Activated CD4-positive, alpha-beta memory T cell treated with anti-CD3 and anti-CD28 coated beads, Interleukin-2, amount 10 ng/mL, durations not matched to agents 7 days and 5 days (primary cell): ENCODE results near the gene COL4A3. TPM values are rescaled to one million over a fixed set of nuclear protein-coding genes. Genes with fewer than 3 reads are reported as not detected.
"Not testable (repeated sequence)": the region's sequence is repeated elsewhere in the genome, so short reads cannot be mapped to it uniquely, and the experiment has no call there.

Experiments used
- CTCF ChIA-PET: fragments of 350-600 bp; sonication (Branson Sonifier 250); formaldehyde crosslinking; loops from one replicate; lab custom pipeline; 2021; ENCODE audit warnings: antibody characterized with exemption, inconsistent platforms; lab: Charles Lee
- POLR2A ChIA-PET: fragments of 350-600 bp; sonication (Branson Sonifier 250); formaldehyde crosslinking; loops from one replicate; lab custom pipeline; 2021; ENCODE audit warnings: antibody characterized with exemption; lab: Charles Lee
- DNase-seq: peaks from one replicate; pipeline ENCODE4 v3.0.0-alpha.2; 2020
- H3K27ac Mint-ChIP-seq: one replicate; pipeline ENCODE4 v1.8.0; 2021; ENCODE audit warnings: mild to moderate bottlenecking, mixed read lengths
- H3K27me3 Mint-ChIP-seq: one replicate; pipeline ENCODE4 v1.8.0; 2021; ENCODE audit warnings: mixed read lengths
- H3K36me3 Mint-ChIP-seq: one replicate; pipeline ENCODE4 v1.8.0; 2021; ENCODE audit warnings: low read depth, mixed read lengths
- H3K4me1 Mint-ChIP-seq: one replicate; pipeline ENCODE4 v1.8.0; 2021; ENCODE audit warnings: mixed read lengths
- H3K4me3 Mint-ChIP-seq: one replicate; pipeline ENCODE4 v1.8.0; 2021; ENCODE audit warnings: mild to moderate bottlenecking, mixed read lengths
- H3K9me3 Mint-ChIP-seq: one replicate; pipeline ENCODE4 v1.8.0; 2021; ENCODE audit warnings: mixed read lengths
- total RNA-seq, 2 experiments: library from RNA; stranded (reverse); gene quantifications; one replicate each; pipeline ENCODE4 v1.2.3, GENCODE V29; 2021

The COL4A3 gene
- total RNA-seq, 2 experiments from 2014 or later: 0.13 TPM; not detected in 1

DNA sequence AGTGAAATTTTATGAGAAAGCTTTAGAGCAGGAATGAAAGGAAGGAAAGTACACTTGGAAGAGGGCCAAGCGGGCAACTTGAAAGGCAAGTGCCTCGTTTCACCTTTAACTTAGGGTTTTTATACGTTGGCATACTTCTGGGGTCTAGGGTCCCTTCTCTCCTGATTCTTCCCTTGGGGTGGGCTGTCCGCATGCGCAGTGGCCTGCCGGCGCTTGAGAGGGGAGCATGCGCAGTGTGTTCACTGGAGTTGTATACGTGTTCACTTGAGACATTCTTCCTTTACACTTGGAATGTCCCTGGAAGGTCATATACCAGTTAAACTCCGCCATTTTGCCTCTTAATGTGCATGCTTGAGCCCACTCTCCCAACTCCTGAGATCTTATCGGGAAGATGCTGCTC is 7.4 kb downstream of the COL4A3 start:
- POLR2A ChIA-PET: interaction anchor here (1.0 kb wide), 1 partner anchor 15 kb away, joined by 4 read pairs; no protein-coding TSS in a partner anchor
- H3K9me3 Mint-ChIP-seq, H3K27ac Mint-ChIP-seq, DNase-seq, H3K36me3 Mint-ChIP-seq, CTCF ChIA-PET, H3K4me1 Mint-ChIP-seq, H3K4me3 Mint-ChIP-seq: not testable (repeated sequence)
- H3K27me3 Mint-ChIP-seq: peaks cover 17% of the 10 kb centered on the region

- Mint-ChIP-seq H3K4me3 (no peak overlapping the region), H3K27me3 (peaks cover 3% of the 10 kb centered on the region), H3K36me3 (no peaks in the 10 kb centered on the region), H3K4me1 (no peaks in the 10 kb centered on the region), H3K9me3 (no peaks in the 10 kb centered on the region), H3K27ac (no peak overlapping the region)
- ChIA-PET POLR2A (no interaction called here), CTCF (no interaction called here)
- DNase-seq: no peak
These were observed 13.3 kb downstream of the COL4A3 start for GRCh38 chr2:227177592-227178336.

- Mint-ChIP-seq H3K9me3 (no peaks in the 10 kb centered on the region), H3K4me1 (no peaks in the 10 kb centered on the region), H3K4me3 (no peak overlapping the region), H3K27ac (no peak overlapping the region), H3K27me3 (peaks cover 4% of the 10 kb centered on the region), H3K36me3 (no peaks in the 10 kb centered on the region)
- ChIA-PET CTCF (no interaction called here), POLR2A (no interaction called here)
- DNase-seq: no peak
These were observed 15.7 kb downstream of the COL4A3 start for GRCh38 chr2:227179988-227180685.

- peaks cover 4% of the 10 kb centered on the region for H3K27me3 Mint-ChIP-seq
- no peaks in the 10 kb centered on the region for H3K36me3 Mint-ChIP-seq
- ChIA-PET CTCF (no interaction called here), POLR2A (no interaction called here)
- DNase-seq: no peak
- no peak overlapping the region for H3K27ac Mint-ChIP-seq
- H3K9me3 Mint-ChIP-seq: no peaks in the 10 kb centered on the region
- no peak overlapping the region for H3K4me3 Mint-ChIP-seq
- no peaks in the 10 kb centered on the region for H3K4me1 Mint-ChIP-seq
These were observed 16.3 kb downstream of the COL4A3 start for GRCh38 chr2:227180770-227181169.

DNA sequence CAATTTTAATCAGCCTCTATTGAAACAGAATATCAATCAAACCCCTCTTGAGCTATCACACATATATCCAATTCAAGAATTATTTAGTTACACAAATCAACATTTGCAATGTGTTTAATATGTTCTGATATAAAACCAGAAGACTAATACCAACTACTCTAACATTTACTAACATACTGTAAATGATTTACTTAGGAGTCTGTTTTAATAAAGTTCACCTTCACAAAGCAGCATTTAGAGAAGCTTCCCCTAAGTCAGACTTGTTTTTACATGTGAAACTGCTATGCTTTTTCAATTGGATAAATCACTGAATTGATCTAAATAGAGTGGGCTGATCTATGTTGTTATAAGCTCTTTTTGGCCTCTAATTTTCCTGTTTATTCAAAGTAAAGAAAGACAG is 18.3 kb downstream of the COL4A3 start:
- CTCF ChIA-PET: no interaction called here
- POLR2A ChIA-PET: no interaction called here
- H3K27ac Mint-ChIP-seq: no peak overlapping the region
- H3K4me1 Mint-ChIP-seq: no peaks in the 10 kb centered on the region
- H3K9me3 Mint-ChIP-seq: no peaks in the 10 kb centered on the region
- H3K36me3 Mint-ChIP-seq: no peaks in the 10 kb centered on the region
- H3K27me3 Mint-ChIP-seq: peaks cover 11% of the 10 kb centered on the region
- no peak overlapping the region for H3K4me3 Mint-ChIP-seq
- DNase-seq: no peak

DNA sequence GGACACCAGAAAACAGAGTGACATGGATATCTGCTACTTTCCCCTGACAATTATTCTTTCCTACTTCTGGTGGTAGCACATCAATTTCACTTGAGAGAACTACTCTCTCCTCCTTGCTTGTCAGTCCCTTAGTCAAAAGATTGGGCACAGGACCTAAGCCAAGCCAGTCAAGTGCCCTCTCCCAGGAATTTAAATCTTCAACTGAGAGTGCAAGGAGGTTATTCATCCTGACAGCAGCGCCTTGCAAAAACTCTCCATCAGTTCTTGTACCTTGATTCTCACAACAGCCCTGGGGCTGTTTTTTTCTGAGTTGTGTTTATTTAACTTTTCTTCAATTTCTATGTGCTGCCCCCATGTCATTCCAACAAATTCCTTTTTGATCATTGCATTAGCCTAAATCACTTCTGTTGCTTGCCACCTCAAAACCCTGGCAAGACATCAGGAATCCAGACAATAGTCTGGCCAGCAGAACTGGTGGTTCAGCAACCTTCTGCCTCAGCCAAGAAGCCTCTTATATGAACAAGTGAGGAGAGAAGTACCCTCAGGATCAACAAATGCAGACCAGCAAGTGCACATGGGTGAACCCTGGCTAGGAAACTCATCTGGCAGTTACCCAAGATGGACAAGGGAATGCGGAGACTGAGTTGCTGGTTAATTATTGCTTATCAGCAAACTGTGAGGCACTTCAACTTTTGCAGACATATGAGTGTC is 19.4 kb downstream of the COL4A3 start:
- POLR2A ChIA-PET: no interaction called here
- no peak for DNase-seq
- Mint-ChIP-seq H3K4me3 (no peak overlapping the region), H3K27ac (no peak overlapping the region), H3K4me1 (no peaks in the 10 kb centered on the region), H3K27me3 (peaks cover 12% of the 10 kb centered on the region), H3K9me3 (no peaks in the 10 kb centered on the region), H3K36me3 (no peaks in the 10 kb centered on the region)
- CTCF ChIA-PET: no interaction called here

DNA sequence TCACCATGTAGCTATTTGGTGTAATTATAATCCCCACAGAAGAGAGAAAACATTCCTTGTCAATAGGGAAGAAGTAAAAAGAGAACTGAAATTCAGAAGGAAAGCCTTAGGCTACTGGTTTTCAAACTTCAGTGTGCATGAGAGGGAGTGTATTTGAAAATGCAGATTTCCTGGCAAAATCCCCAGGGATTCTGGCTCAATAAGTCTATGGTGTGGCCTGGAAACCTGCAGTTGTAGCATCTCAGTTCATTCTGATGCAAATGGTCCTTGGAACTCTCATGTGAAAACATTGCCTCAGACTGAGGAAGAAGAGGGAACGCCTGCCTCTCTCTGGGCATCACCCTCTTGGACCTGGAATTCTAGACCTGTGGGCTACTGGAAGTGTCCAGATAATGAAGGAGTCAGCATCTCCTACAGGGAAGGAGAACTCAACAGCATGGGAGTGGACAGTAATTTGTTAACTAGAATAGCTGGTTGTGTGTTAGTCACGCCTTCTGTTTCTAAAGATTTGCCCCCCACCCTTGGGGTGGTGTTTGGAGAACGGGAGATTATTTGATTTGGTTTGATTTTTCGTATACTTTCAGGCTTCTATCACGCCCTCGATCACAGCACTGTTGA is 21.3 kb downstream of the COL4A3 start:
- no peaks in the 10 kb centered on the region for H3K36me3 Mint-ChIP-seq
- H3K9me3 Mint-ChIP-seq: no peaks in the 10 kb centered on the region
- H3K27ac Mint-ChIP-seq: no peak overlapping the region
- ChIA-PET POLR2A (no interaction called here), CTCF (no interaction called here)
- no peak overlapping the region for H3K4me3 Mint-ChIP-seq
- no peaks in the 10 kb centered on the region for H3K4me1 Mint-ChIP-seq
- DNase-seq: no peak
- H3K27me3 Mint-ChIP-seq: peaks cover 18% of the 10 kb centered on the region

DNA sequence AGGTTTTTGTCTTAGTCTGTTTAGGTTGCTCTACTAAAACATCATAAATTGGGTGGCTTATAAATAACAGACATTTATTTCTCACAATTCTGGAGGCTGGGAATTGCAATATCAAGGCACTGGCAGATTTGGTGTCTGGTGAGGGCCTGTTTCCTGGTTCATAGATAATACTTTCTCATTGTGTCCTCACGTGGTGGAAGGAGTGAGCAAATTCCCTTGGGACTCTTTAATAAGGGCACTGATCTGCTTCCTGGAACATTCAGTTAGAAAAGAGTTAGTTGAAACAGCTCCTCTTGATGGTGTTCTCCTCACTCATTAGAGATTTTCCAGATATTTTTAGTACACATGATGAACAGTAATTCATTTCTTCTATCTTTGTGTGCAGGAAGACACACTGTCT is 22.3 kb downstream of the COL4A3 start:
- no peak for DNase-seq
- no peak overlapping the region for H3K27ac Mint-ChIP-seq
- H3K9me3 Mint-ChIP-seq: no peaks in the 10 kb centered on the region
- no peaks in the 10 kb centered on the region for H3K36me3 Mint-ChIP-seq
- no peaks in the 10 kb centered on the region for H3K4me1 Mint-ChIP-seq
- H3K4me3 Mint-ChIP-seq: no peak overlapping the region
- POLR2A ChIA-PET: no interaction called here
- H3K27me3 Mint-ChIP-seq: peaks cover 22% of the 10 kb centered on the region
- CTCF ChIA-PET: no interaction called here

DNA sequence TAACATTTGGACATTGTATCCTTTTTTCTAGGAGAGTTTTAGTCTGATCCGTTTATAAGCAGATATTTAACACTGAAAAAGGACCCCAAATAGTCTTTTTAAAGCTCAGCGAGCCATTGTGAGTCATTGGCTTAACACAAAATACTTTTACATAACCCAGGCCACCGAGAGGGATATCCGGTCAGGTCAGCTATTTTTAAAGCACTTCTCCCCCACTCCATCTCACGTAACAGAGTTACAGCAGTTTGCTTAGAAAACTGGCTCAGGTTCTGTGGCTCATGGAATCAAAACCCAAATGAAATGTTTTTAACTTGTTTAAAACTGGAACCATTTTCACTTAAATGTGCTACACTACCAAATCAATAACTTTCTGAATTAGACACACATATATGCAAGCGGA is 23.9 kb downstream of the COL4A3 start:
- H3K4me3 Mint-ChIP-seq: no peak overlapping the region
- H3K36me3 Mint-ChIP-seq: no peaks in the 10 kb centered on the region
- H3K27me3 Mint-ChIP-seq: peaks cover 20% of the 10 kb centered on the region
- DNase-seq: no peak
- no peaks in the 10 kb centered on the region for H3K4me1 Mint-ChIP-seq
- H3K27ac Mint-ChIP-seq: no peak overlapping the region
- ChIA-PET CTCF (no interaction called here), POLR2A (no interaction called here)
- no peaks in the 10 kb centered on the region for H3K9me3 Mint-ChIP-seq

DNA sequence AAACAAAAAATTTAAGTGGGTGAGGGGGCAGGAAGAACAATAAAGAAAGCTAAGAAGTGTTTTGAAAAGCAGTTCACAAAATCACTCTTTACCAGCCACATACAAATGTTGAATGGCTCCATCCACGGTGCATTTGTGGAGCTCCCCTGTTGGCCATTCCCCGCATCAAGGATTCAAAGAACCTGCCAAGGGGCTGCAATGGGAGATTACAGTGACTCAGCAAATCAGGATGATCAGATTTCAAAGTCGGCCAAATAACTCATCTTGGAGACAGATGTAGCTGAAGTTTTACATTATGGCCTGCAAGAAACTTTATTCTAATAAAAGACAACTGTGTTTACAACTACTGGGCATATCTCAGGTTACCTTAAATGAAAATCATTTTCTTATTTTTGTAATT is 26.9 kb downstream of the COL4A3 start:
- POLR2A ChIA-PET: no interaction called here
- Mint-ChIP-seq H3K36me3 (no peaks in the 10 kb centered on the region), H3K9me3 (no peaks in the 10 kb centered on the region), H3K27ac (no peak overlapping the region), H3K27me3 (peaks cover 18% of the 10 kb centered on the region), H3K4me1 (no peaks in the 10 kb centered on the region), H3K4me3 (no peak overlapping the region)
- DNase-seq: no peak
- CTCF ChIA-PET: no interaction called here

DNA sequence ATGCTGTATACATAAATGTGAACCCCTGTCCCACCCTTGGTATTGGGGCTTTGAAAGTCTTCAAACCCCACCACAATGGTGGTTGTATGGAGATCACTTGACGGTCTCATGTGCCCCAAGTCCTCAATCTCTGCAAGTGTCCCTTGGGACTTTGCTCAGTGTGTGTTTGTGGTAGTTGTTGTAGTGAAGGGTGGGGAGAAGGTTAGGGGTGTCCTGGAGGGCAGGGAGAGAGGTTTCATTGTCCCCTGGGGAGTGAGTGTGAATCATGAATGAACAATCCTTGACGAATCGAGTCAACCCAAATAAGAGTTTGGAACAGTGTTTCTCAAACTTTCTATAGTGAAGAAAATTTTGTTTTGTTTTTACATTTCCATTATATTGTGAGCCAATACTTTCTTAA is 28.1 kb downstream of the COL4A3 start:
- DNase-seq: no peak
- no peaks in the 10 kb centered on the region for H3K9me3 Mint-ChIP-seq
- ChIA-PET CTCF (no interaction called here), POLR2A (no interaction called here)
- H3K27ac Mint-ChIP-seq: no peak overlapping the region
- H3K4me1 Mint-ChIP-seq: no peaks in the 10 kb centered on the region
- no peak overlapping the region for H3K4me3 Mint-ChIP-seq
- H3K36me3 Mint-ChIP-seq: no peaks in the 10 kb centered on the region
- H3K27me3 Mint-ChIP-seq: peaks cover 11% of the 10 kb centered on the region

DNA sequence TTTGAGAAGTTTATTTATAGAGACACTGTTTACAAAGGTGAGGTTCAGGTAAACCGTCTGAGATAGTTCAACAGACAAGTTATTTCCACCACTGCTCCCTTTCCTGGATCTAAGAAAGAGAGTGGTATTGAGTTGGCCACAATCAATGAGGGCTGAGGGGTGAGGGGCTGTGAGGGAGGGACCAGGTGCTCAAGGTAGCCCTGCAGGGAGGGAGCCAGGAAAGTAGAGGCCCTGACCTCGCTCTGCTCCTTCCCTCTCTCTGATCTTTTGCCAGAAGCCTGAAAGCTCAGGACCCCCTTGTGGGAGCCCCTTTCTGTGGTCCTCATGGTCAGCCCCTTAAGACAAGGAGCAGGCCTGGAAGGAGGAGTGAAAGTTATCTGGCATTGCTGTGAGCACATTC is 29.8 kb downstream of the COL4A3 start:
- H3K4me3 Mint-ChIP-seq: no peak overlapping the region
- ChIA-PET POLR2A (no interaction called here), CTCF (no interaction called here)
- H3K4me1 Mint-ChIP-seq: no peaks in the 10 kb centered on the region
- no peak overlapping the region for H3K27ac Mint-ChIP-seq
- H3K9me3 Mint-ChIP-seq: no peaks in the 10 kb centered on the region
- DNase-seq: no peak
- no peaks in the 10 kb centered on the region for H3K36me3 Mint-ChIP-seq
- H3K27me3 Mint-ChIP-seq: peaks cover 6% of the 10 kb centered on the region

DNA sequence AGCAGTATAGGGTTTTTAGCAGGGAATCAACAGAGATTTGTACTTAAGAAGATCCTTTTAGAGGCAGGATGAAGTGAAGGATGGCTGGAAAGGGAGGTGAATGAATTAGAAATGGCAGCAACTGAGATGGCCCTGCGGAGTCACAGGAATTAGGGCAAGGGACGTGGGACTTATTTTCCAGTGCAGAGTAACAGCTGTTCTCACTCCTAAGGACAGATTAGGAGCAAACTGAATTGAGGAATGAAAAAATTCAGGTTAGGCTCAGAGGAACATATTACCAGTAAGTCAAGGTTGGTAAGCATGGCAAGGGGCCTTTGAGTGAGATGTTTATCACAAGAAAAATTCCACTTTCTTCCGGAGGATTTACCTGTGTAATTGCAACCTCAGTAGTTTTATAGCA is 34.4 kb downstream of the COL4A3 start:
- no peak for DNase-seq
- H3K4me3 Mint-ChIP-seq: no peak overlapping the region
- no peaks in the 10 kb centered on the region for H3K36me3 Mint-ChIP-seq
- POLR2A ChIA-PET: no interaction called here
- H3K27ac Mint-ChIP-seq: no peak overlapping the region
- H3K9me3 Mint-ChIP-seq: no peaks in the 10 kb centered on the region
- CTCF ChIA-PET: no interaction called here
- H3K4me1 Mint-ChIP-seq: no peaks in the 10 kb centered on the region
- H3K27me3 Mint-ChIP-seq: no peaks in the 10 kb centered on the region
